Activated CD4-positive, alpha-beta T cell treated with anti-CD3 and anti-CD28 coated beads, Interleukin-2, amount 50 U/mL, for 4 hours (primary cell): ENCODE measurements around the gene SMU1.
"Not testable (repeated sequence)": the region's sequence is repeated elsewhere in the genome, so short reads cannot be mapped to it uniquely, and the experiment has no call there.

Experiments used
- DNase-seq, 2 experiments: peaks; one replicate each; pipeline ENCODE4 v3.0.0-alpha.2; 2020

The SMU1 gene

GRCh38 chr9:33104401-33104800 lies 27.9 kb upstream of the SMU1 start:
- DNase-seq: no peak

DNA sequence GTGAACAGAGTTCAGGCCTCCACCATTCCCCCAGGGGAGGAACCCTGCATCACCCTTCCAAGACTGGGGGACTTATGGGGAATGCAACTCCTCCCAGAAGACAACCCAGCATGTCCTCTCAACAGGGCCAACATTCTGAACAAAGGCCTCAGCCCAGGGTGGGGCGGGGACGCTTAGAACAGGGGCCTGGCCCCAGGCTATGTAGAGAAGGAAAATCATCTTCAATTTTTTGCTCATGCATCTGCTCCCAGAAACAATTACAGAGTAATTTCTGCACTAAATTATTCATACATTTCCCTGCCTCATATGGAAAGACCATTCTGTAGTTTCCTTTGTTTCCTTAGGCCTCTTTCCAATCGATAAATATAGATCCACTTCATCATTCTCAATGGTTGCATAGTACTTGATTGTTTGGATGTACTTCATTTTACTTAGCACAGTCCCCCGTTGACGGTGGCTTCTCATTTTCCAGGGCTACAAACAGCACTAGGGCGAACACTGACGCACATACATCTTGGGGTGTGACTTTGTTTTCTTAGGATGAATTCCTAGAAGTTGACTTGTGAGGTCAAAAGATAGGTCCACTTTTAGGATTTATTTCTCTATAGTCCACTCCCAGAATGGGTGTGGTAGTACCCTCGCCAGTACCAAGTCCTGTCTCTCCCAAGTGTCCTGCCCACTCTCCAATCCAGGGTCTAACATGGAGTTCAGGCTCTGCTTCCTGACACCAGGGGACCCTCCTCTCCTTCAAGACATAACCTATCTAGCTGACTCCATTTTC lies 27.2 kb upstream of the SMU1 start:
- no peak for DNase-seq

GRCh38 chr9:33102551-33103210 lies 26.2 kb upstream of the SMU1 start:
- DNase-seq: no peak

DNA sequence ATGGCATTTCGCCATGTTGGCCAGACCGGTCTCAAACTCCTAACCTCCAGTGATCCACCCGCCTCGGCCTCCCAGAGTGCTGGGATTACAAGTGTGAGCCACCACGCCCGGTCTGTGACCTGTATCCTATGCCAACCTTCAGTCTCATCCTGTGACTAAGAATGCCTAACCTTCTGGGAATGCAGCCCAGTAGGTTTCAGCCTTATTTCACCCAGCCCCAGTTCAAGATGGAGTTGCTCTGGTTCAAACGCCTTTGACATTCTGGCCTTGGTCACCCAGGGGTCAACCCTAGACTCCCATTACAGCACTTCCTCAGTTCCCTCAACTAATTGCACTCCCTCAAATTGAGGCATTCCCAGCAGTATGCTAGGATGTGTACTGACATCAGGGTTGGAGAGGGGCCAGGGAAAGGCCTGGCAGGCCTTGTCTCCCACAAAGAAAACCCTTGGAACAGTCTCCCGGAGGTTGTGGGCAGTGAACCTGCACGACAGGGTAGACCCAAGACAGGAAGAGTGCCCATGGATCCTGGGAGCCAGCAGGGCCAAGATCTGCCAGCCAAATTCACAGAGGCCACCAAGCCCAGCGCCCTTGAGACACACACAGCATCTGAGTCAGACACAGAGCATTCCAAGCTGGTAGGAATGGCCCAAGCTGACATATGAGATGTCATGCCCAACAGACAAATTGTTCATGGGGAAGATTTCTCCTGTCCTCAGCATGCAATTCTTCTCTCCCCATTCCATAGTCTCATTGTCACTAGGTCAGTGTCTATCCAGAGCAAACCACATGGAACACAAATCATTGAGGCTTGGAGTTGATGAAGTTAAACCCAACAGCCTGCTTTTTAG lies 24.9 kb upstream of the SMU1 start:
- DNase-seq: no peak

DNA sequence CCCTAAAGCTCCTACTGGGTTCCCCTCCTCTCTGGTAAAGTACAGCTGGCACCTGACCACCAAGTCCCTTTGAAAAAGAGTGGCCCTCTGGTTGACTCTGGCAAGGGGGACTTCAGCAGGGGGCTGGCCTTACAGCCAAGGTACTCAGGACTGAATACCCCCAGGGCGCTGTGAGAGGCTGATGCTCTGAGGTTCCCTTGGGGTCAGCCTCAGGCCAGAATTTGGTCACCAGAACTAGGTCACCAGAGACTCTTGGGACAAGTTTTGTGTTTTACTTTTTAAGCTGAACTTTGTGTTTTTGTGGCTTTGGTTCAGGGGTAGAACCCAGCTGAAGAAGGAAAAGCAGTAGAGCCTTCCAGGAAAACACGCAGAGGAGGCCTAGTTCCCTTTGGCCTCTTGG lies 23.3 kb upstream of the SMU1 start:
- no peak for DNase-seq

- DNase-seq: no peak
These were observed 20.7 kb upstream of the SMU1 start for GRCh38 chr9:33097192-33097591.

DNA sequence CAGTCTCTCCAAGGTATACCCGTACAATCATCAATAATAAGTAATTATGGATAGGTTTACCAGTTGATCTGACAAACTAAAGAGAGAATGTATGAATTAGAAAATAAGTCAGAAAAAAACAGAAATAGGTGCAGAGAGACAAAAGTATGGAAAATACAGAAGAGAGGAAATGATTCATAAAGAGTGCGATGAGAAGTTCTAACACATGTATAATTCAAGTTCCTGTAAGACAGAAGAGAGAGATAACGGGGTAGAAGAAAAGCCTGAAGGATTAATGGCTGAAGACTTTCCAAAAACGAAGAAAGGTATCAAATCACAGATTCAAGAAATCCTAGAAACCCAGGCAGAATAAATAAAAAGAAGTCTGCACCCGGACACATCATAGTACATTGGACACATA lies 16.2 kb upstream of the SMU1 start:
- DNase-seq: no peak

GRCh38 chr9:33085672-33086071 lies 9.2 kb upstream of the SMU1 start:
- DNase-seq: not testable (repeated sequence)

DNA sequence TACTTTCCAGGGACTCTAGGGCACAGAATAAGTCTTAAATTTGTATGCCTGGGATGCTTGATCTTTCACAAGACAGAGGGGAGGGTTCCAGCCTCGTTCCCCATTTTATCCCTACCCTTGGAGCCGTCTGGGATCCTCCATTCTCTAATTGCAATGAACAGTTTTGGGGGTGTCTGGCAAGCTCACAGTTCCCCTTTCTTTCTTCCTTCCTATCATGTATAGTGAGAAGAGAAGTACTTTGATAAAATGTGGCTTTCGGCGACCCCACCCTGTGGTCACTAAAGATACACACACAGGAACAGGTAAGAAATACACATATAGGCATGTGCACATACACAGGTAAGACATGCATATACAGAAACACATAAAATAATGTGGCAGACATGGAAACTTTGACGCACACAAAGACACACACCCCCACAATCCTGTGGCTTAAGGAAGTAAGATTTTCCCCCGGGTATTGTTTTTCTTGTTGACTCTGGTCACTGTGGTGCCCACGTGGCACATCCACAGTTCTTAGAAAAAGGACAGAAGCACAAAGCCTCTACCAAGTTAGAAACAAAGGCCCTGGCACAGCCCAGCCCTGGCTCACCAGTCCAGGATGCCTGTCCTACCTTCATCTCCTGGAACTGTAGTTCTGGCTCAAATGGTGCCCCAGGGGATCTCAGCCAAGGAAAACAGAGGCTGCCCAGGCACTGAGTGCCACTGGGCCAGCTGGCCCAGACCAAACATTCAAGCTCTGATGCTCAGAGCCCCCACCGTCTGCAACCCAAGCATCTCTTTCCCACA lies 6.3 kb upstream of the SMU1 start:
- DNase-seq: no peak

- no peak for DNase-seq
These were observed 5.7 kb upstream of the SMU1 start for GRCh38 chr9:33082128-33082527.

DNA sequence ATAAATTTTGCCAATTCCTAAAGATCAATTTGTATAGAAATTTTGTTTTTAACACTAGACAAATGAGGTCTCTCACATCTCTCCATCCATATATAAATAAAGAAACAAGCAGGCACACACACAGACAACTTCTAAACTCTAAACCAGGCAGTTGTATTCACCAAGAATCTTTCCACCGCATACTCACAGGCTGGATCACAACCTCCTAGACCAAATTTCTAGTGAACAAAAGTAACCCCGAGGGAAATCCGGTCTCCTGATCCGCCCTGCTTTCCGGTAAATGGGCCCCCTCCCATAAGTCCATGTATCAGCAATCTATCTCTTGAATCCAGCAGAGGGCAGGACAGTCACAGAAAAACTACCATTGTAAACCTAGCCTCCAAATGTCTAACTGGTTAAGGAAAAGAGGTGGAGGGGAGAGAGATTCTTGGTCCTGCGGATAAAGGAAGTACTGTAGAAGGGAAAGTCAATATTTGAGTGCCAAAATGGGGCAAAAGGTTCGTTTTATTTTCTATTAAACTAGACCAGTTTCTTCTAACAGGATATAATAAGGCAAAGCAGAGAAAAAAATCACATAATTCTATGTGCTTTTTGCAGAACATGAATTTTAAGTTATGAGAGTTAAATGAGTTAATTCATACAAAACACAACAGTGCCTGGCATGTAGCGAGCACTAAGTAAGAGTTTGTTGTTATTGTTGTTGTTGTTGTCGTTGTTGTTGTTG lies 4.8 kb upstream of the SMU1 start:
- DNase-seq: peak; percentile 57 to 63

GRCh38 chr9:33080534-33080933 lies 4.1 kb upstream of the SMU1 start:
- no peak for DNase-seq

- no peak for DNase-seq
These were observed 7.5 kb downstream of the SMU1 start for GRCh38 chr9:33068991-33069390.

DNA sequence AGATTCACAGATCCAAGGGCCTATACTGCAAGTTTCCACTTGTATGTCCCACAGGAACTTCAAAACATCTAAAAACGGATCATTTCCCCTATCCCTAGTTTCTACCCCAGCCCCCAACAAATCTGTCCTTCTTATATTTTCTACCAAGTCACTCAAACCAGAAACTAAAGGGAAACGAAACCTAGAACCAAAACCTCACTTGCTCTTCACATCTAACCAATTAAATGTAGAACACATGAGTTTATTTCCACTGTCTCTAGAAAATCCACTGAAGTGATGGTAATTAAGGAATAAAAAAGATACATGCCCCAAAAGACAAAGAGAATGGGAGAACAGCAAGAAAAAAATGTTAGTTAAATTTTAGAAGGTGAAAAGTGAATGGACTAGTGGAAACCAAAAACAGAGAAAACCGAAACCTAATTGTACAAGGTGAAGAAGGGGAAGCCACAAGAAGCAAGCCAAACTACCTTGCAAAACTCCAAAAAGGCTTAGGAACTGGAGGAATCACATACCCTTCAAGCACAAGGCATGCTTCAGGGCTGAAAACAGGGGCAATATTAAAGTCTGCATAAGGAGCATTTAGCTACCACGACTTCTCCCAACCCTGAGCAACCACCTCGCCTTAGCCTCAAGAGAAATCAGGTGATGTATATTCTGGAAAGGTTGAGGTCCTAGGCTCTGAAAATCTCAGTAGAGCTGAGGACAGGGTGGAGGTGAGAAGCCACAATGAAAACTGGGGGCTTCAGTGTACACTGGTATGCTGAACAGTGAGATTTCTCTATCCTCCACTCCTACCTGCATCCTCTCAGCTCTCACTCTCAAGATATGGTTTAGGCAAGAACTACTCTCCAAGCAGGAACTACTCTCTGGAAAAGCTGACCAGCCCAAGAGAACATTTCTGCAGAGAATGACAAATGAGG lies 11.1 kb downstream of the SMU1 start:
- no peak for DNase-seq

DNA sequence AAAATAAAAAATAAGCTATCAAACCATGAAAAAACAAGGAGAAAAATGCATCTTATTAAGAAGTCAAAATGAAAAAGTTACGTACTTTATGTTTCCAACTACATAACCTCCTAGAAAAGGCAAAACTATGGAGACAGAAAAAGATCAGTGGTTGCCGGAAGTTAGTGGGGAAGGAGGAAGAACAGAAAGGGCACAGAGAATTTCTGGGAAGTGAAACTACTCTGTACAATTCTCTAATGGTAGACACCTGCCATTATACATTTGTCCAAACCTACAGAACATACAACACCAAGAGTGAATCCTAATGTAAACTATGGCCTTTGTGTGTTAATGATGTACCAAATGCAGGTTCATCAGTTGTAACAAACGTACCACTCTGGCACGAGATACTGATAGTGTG lies 25.3 kb downstream of the SMU1 start:
- no peak for DNase-seq

DNA sequence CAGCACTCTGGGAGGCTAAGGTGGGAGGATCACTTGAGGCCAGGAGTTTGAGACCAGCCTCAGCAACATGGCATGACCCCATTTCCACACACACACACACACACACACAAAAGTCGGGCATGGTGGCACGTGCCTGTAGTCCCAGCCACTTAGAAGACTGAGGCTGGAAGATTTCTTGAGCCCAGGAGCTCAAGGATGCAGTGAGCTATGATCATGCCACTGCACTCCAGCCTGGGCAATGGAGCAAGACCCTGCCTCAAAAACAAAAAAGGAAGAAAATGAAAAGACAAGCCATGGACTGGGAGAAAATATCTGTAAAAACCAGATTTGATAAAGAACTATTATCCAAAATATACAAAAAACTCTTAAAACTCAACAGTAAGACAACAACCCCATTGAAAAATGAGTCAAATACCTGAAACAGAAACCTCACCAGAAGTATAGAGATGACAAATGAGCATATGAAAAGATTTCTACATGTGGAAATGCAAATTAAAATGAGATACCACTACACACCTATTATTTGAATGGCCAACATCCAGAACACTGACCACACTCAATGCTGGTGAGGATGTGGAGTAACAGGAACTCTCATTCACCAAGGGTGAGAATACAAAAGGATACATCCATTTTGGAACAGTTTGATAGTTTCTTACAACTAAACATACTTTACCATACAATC lies 26.7 kb downstream of the SMU1 start:
- no peak for DNase-seq

DNA sequence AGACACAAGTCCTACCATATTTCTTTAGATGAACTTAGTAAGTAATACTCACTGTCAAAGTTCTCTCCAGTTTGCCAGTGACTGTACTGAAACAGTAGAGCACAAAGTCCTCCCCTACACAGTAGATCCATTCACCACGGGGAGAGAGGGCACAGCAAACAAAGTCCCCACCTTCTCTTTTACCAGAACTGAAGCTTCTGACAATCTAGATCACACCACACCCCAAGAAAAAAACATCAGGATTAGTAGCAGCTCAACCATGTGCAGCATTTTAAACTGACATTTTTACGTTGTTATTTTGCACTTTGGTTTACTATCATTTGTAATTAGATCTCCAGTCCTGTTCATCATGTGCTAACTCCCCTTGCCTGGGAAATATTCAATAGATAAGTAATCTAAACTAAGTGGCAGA lies 28.4 kb downstream of the SMU1 start:
- DNase-seq: no peak

DNA sequence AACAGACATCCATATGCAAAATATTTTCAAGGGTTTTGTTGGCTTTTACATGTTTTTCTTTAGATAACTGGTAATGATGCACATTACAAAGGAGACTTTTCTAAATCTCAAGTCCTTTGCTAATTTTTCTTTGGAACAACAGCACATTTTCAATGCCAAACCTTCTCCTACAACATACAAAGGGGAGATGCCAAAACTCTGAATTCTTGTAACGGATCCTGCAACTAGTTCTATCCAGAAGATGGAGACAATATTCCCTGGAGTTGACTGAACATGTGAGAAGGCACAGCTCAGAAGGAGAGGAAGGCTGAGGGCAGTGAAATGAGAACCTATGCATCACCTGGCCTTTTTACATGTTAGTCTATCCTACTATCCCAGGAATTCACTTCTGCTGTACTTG lies 30.4 kb downstream of the SMU1 start:
- DNase-seq: no peak

DNA sequence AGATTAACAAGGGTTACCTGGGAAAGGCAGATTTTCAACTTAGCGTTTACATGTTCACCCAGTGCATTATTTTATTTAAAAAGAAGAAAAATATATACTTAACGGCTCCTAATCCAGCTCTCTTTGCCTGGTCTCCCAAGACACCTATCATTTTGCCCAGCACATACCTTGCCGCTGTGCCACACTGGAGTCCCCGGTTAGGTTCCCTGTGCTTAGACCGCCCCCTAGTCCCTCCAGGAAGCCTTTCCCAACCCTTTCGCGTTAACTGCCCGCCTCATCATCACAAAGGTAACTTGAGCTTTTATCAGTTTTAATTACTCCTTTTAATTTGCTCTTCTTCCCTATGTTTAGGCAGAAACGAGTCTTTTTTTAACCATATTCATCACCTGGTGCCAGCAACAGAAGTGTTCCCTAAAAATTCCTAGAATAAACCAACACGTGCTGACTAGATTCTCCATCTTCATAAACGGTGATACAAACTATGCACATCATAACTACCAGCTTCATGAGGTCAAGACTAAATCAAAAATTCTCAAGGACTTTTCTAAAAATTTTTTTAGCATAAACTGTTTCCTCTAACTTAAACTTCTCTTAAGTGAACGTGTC lies 31.7 kb downstream of the SMU1 start:
- no peak for DNase-seq

DNA sequence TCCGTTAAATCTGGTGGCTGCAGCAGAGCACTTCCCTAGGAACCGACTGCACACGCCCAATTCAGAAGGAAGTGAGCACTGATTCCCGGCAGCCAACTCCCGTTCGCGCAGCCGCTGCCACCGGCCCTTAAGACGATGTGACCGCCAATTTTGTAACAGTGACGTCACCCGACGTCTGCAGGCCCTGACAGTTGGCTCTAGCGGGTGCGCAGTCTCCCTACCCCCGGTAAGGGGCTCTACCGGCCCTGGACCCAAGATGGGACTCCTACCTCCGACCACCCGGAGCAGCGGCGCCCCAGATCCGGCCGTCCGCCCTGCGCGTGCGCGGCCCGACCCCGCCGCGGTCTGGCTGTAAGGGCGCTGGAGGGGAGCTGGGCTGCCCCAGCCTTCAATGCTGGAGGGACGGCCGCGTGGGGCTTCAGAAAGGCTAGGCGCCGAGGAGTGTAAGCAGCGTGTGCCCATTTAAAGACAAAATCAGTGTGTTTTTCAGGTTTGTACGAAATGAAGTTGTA lies 32.3 kb downstream of the SMU1 start:
- DNase-seq: peak; percentile 30 to 32
